Endodermal cell (in vitro differentiated cells): ENCODE results near the gene CABP4. TPM values are rescaled to one million over a fixed set of nuclear protein-coding genes. Genes with fewer than 3 reads are reported as not detected.

Source experiments
- DNase-seq: peaks from one replicate; pipeline ENCODE4 v3.0.0-alpha.2; 2017
- H3K27ac ChIP-seq: 2 replicates; pipeline ENCODE4 v1.5.1; 2013; ENCODE audit warnings: mild to moderate bottlenecking, low read depth, low read length, moderate library complexity
- H3K27me3 ChIP-seq: 2 replicates; pipeline ENCODE4 v1.6.1; 2013; ENCODE audit warnings: mild to moderate bottlenecking, low read length, moderate library complexity; ENCODE audit not compliant: insufficient read depth, control insufficient read depth, poor library complexity, severe bottlenecking
- H3K36me3 ChIP-seq: 2 replicates; pipeline ENCODE4 v1.7.0; 2013; ENCODE audit warnings: mild to moderate bottlenecking, low read length, moderate library complexity; ENCODE audit not compliant: control insufficient read depth, insufficient read depth
- H3K4me1 ChIP-seq: one replicate; pipeline ENCODE4 v1.7.0; 2013; ENCODE audit warnings: low read length; ENCODE audit not compliant: control insufficient read depth, insufficient read depth
- H3K4me3 ChIP-seq: 2 replicates; pipeline ENCODE4 v1.5.1; 2013; ENCODE audit warnings: mild to moderate bottlenecking, low read length, moderate library complexity
- H3K9ac ChIP-seq: 2 replicates; pipeline ENCODE4 v1.6.1; 2013; ENCODE audit warnings: mild to moderate bottlenecking, low read length, moderate library complexity; ENCODE audit not compliant: poor library complexity, severe bottlenecking; ENCODE audit errors: extremely low read depth
- H3K9me3 ChIP-seq: 2 replicates; pipeline ENCODE4 v1.6.1; 2013; ENCODE audit warnings: mild to moderate bottlenecking, low read length, moderate library complexity; ENCODE audit not compliant: control insufficient read depth
- H3K27ac Mint-ChIP-seq: 2 replicates; pipeline ENCODE4 v1.8.0; 2020; ENCODE audit warnings: mixed read lengths
- H3K27me3 Mint-ChIP-seq: 2 replicates; pipeline ENCODE4 v1.8.0; 2021; ENCODE audit warnings: mild to moderate bottlenecking, mixed read lengths; ENCODE audit not compliant: insufficient read depth
- H3K36me3 Mint-ChIP-seq: 2 replicates; pipeline ENCODE4 v1.8.0; 2020; ENCODE audit warnings: low read depth, mixed read lengths
- H3K4me1 Mint-ChIP-seq: 2 replicates; pipeline ENCODE4 v1.8.0; 2020; ENCODE audit warnings: mixed read lengths
- H3K4me3 Mint-ChIP-seq: 2 replicates; pipeline ENCODE4 v1.8.0; 2020; ENCODE audit warnings: mild to moderate bottlenecking, moderate library complexity, mixed read lengths
- H3K9me3 Mint-ChIP-seq: 2 replicates; pipeline ENCODE4 v1.8.0; 2020; ENCODE audit warnings: mild to moderate bottlenecking, mixed read lengths
- CTCF ChIP-seq: fragments of 200-600 bp; sonication (generic); conservative IDR thresholded peaks from 2 replicates; pipeline ENCODE4 v1.5.0; 2021; ENCODE audit warnings: antibody characterized with exemption, mild to moderate bottlenecking
- whole genome bisulfite sequencing, 2 experiments: methylation state at CpG; one replicate each; pipeline versions ENCODE4 v1.1.5 to v1.1.7; 2013; ENCODE audit warnings: missing lambda C conversion rate in 2 of 2, mixed read lengths in 1 of 2; ENCODE audit not compliant: insufficient coverage in 1 of 2, insufficient read length in 1 of 2; 5-methylcytosine and 5-hydroxymethylcytosine counted together
- total RNA-seq, 2 donors: library from RNA; stranded (reverse); fragmentation: NEBNext Ultra II Directional in 1 of 2; extraction: Animal tissue kit (Norgen Biotek cat#: 25700) in 1 of 2; gene quantifications; 2 replicates in 1 of 2; 3 replicates in 1 of 2; pipeline ENCODE4 v1.2.1, GENCODE V29; 2021

The CABP4 gene
- total RNA-seq, 2 donors from 2014 or later, result not detected

- H3K9ac ChIP-seq, result peak overlapping the region; percentile 35
- H3K27me3 Mint-ChIP-seq, result peaks cover 24% of the 10 kb centered on the region
- peaks cover 6% of the 10 kb centered on the region for H3K9me3 Mint-ChIP-seq
- WGBS, 2 experiments, result 83 to 94% methylated on average over 10 to 19 of the region's 19 CpGs
- H3K36me3 ChIP-seq, result no peaks in the 10 kb centered on the region
- no peaks in the 10 kb centered on the region for H3K9me3 ChIP-seq
- no peak overlapping the region for H3K27ac ChIP-seq
- peak overlapping the region; percentile 85 for H3K4me3 ChIP-seq
- no peaks in the 10 kb centered on the region for H3K4me1 ChIP-seq
- peaks cover 3% of the 10 kb centered on the region for H3K4me1 Mint-ChIP-seq
- no peak for TF ChIP-seq CTCF
- no peak for DNase-seq
- no peaks in the 10 kb centered on the region for H3K27me3 ChIP-seq
- H3K4me3 Mint-ChIP-seq, result peak overlapping the region; percentile 70
- peak overlapping the region; percentile 78 for H3K27ac Mint-ChIP-seq
- peaks cover 2% of the 10 kb centered on the region for H3K36me3 Mint-ChIP-seq
These were observed 27.2 kb downstream of the CABP4 start for GRCh38 chr11:67482275-67482826.

DNA sequence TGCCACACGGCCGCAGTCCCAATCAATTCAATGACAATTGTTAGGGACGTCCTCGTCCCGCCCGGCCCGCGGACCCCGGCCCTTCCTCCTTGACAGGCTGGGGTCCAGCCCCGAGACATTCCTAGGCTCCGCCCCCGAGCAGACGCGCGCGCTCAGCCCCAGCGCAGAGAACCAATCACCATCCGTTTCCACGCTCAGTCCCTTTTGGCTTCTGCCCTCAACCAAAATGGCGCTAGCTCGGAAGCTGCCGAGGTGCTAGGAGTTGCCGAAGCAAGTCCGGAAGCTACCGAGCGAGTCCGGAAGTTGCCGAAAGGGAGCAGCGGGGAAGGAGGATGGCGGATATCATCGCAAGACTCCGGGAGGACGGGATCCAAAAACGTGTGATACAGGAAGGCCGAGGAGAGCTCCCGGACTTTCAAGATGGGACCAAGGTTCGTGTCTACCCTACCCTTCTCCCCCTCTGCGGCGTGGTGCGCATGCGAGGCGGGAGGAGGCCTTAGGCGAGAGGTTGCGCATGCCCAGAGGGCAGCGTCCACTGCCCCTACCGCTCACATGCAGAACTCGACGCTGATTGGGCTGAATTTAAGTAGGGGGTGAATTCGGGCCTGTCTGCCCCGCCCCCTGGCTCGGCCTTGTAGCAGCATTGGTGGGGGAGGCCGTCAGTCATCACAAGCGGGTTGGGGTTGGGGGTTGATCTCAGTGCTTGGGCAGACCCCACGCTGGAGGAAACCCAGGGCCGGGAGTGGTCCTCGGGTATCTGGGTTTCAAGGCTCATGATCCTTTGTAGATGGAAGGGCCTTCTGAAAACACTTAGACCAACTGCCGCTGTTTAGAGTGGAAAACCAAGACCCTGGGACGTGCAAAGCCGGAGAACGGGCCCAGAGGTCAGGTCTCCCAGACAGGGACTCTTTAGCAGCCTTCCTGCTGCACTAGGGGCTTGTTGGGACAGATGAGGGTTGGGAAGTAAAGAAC is 28.0 kb downstream of the CABP4 start, which contains the start of gene AIP:
Gene AIP (plus strand): TSS at position 200 of the 972 bp plus-strand sequence. CDS start 133 bp downstream, at position 333.
- Histone ChIP-seq H3K27ac (peak within 1 kb of the TSS; percentile 50), H3K36me3 (no peaks in the 10 kb centered on the region), H3K9ac (peak within 1 kb of the TSS; percentile 35), H3K4me1 (no peaks in the 10 kb centered on the region), H3K9me3 (no peaks in the 10 kb centered on the region), H3K27me3 (no peaks in the 10 kb centered on the region), H3K4me3 (peak within 1 kb of the TSS; percentile 85)
- peak within 1 kb of the TSS; percentile 70 for H3K4me3 Mint-ChIP-seq
- H3K27me3 Mint-ChIP-seq, result peaks cover 24% of the 10 kb centered on the region
- peak; percentile 99 for DNase-seq
- peak within 1 kb of the TSS; percentile 94 for H3K27ac Mint-ChIP-seq
- peaks cover 3% of the 10 kb centered on the region for H3K9me3 Mint-ChIP-seq
- peak; percentile 36 for TF ChIP-seq CTCF
- WGBS, 2 experiments, result 9 to 16% methylated on average over 33 to 60 of the region's 60 CpGs
- peaks cover 3% of the 10 kb centered on the region for H3K4me1 Mint-ChIP-seq
- H3K36me3 Mint-ChIP-seq, result peaks cover 9% of the 10 kb centered on the region

- Histone ChIP-seq H3K4me3 (peak overlapping the region; percentile 85), H3K9me3 (no peaks in the 10 kb centered on the region), H3K27ac (no peak overlapping the region), H3K36me3 (no peaks in the 10 kb centered on the region), H3K4me1 (no peaks in the 10 kb centered on the region), H3K9ac (no peak overlapping the region), H3K27me3 (no peaks in the 10 kb centered on the region)
- H3K27ac Mint-ChIP-seq, result no peak overlapping the region
- H3K4me3 Mint-ChIP-seq, result peak overlapping the region; percentile 70
- H3K4me1 Mint-ChIP-seq, result peaks cover 3% of the 10 kb centered on the region
- H3K9me3 Mint-ChIP-seq, result peaks cover 3% of the 10 kb centered on the region
- WGBS, 2 experiments, result 95% methylated on average over 13 to 16 of the region's 16 CpGs
- H3K36me3 Mint-ChIP-seq, result peaks cover 9% of the 10 kb centered on the region
- peak; percentile 48 for DNase-seq
- peaks cover 24% of the 10 kb centered on the region for H3K27me3 Mint-ChIP-seq
- no peak for TF ChIP-seq CTCF
These were observed 28.9 kb downstream of the CABP4 start for GRCh38 chr11:67483831-67484665.
